ENCODE results near the gene ARHGAP42. TPM values are rescaled to one million over a fixed set of nuclear protein-coding genes. Genes with fewer than 3 reads are reported as not detected.

Gene ARHGAP42
- total and polyA plus RNA-seq, 10 of the 15 experiments (the other 5 are each of a cell fraction or from before 2014, with no cell fraction given): 1.8 to 6.3 (median 3.2) TPM

DNA sequence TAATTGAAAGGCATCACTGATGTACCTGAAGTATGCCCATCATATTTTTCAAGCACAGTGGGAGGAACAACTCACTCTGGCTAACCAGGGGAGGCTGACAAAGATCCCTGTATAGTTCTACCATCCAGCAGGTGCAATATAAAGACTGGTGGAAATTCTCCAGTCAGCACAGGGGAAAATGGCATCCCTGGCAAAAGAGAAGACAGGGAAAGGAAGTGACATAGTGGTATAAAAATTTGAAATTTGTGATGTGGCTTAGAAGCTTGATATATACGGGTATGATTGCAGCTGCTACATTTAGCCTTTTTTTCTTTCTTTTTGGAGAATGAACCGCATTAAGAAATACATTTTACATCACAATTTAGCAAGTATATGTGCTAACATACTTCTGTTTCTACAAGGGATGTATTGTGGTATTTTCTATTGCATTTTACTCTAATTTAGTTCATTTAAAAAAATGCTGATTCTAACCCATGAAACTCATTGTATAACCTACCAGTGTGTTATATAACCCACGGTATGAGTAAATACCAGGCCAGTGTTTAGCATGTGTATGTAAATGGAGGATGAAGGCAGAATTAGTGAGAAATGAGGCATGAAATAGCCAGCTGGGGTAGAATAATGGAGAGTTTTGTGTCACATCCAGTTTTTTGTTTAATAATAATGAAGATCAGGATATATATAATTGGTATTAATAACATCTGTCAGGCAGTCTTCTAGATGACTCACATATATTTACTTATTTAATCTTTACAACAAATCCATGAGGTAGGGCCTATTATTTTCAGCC is 186.1 kb downstream of the ARHGAP42 start (continued):
- TF ChIP-seq, protein P1, sequence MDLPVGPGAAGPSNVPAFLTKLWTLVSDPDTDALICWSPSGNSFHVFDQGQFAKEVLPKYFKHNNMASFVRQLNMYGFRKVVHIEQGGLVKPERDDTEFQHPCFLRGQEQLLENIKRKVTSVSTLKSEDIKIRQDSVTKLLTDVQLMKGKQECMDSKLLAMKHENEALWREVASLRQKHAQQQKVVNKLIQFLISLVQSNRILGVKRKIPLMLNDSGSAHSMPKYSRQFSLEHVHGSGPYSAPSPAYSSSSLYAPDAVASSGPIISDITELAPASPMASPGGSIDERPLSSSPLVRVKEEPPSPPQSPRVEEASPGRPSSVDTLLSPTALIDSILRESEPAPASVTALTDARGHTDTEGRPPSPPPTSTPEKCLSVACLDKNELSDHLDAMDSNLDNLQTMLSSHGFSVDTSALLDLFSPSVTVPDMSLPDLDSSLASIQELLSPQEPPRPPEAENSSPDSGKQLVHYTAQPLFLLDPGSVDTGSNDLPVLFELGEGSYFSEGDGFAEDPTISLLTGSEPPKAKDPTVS (IDR thresholded peaks at IDR 0.05; ENCODE audit: low read depth, low read length): no peak
- no peak for TF ChIP-seq TARDBP (IDR thresholded peaks at IDR 0.05; ENCODE audit: borderline replicate concordance)
- TF ChIP-seq, protein P2, sequence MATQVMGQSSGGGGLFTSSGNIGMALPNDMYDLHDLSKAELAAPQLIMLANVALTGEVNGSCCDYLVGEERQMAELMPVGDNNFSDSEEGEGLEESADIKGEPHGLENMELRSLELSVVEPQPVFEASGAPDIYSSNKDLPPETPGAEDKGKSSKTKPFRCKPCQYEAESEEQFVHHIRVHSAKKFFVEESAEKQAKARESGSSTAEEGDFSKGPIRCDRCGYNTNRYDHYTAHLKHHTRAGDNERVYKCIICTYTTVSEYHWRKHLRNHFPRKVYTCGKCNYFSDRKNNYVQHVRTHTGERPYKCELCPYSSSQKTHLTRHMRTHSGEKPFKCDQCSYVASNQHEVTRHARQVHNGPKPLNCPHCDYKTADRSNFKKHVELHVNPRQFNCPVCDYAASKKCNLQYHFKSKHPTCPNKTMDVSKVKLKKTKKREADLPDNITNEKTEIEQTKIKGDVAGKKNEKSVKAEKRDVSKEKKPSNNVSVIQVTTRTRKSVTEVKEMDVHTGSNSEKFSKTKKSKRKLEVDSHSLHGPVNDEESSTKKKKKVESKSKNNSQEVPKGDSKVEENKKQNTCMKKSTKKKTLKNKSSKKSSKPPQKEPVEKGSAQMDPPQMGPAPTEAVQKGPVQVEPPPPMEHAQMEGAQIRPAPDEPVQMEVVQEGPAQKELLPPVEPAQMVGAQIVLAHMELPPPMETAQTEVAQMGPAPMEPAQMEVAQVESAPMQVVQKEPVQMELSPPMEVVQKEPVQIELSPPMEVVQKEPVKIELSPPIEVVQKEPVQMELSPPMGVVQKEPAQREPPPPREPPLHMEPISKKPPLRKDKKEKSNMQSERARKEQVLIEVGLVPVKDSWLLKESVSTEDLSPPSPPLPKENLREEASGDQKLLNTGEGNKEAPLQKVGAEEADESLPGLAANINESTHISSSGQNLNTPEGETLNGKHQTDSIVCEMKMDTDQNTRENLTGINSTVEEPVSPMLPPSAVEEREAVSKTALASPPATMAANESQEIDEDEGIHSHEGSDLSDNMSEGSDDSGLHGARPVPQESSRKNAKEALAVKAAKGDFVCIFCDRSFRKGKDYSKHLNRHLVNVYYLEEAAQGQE (IDR thresholded peaks at IDR 0.05; ENCODE audit: low read depth, low read length): no peak
- TF ChIP-seq JUND (IDR thresholded peaks at IDR 0.05; ENCODE audit: low read depth, low read length): no peak
- TF ChIP-seq KDM1A (IDR thresholded peaks at IDR 0.05; ENCODE audit: borderline replicate concordance): no peak

DNA sequence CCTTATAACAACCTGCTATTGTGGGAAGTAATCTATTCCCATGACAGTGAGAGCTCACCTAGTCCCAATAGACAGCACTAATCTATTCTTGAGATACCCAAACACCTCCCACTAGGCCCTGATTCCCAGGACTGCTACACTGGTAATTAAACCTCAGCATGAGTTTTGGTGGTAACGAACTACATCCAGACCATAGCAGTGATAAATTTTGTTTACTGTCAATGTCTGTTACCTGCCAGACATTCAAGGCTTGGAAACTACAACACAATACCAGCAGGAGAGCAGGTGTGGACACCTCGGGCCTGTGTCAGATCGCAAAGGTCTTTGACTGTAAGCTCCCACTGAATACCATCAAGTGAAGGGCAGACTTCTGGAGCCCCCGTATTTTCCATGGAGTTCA is 187.1 kb downstream of the ARHGAP42 start:
- Histone ChIP-seq H3K36me3 (ENCODE audit: control insufficient read depth in 2 of 2, insufficient read depth in 2 of 2, low read length in 1 of 2) (no peaks in the 10 kb centered on the region), H3K4me2 (ENCODE audit: control insufficient read depth, insufficient read depth) (no peak overlapping the region), H3K4me3 (no peak overlapping the region), H3K9me3 (replicated peaks; ENCODE audit: control insufficient read depth, insufficient read depth, low read length) (no peaks in the 10 kb centered on the region), H4K20me1 (ENCODE audit: control insufficient read depth, insufficient read depth) (no peaks in the 10 kb centered on the region), H3K79me2 (ENCODE audit: control insufficient read depth, insufficient read depth, low read length) (no peaks in the 10 kb centered on the region), H3K27me3 (replicated peaks in 1 of 2; ENCODE audit: control insufficient read depth in 2 of 2, insufficient read depth in 2 of 2, low read length in 1 of 2) (no peaks in the 10 kb centered on the region), H3K27ac (ENCODE audit: control insufficient read depth, insufficient read depth) (no peak overlapping the region), H3K9ac (ENCODE audit: control insufficient read depth, insufficient read depth, low read length) (no peak overlapping the region), H2AFZ (ENCODE audit: control insufficient read depth, low read depth, low read length) (no peak overlapping the region), H3K4me1 (ENCODE audit: control insufficient read depth, insufficient read depth, low read length) (no peaks in the 10 kb centered on the region)
- CTCF ChIA-PET: no interaction called here
- FAIRE-seq: no peak
- no peak for ATAC-seq
- BruUV-seq (replicated peaks): no TSS peak
- RAD21 ChIA-PET (ENCODE audit: unreplicated experiment): no interaction called here
- intact Hi-C loops (cut with micrococcal nuclease; ENCODE audit: unreplicated experiment): no loop called here
- in situ Hi-C loops (cut with MboI): no loop called here
- POLR2A ChIA-PET: no interaction called here
- 91% methylated on average over 4 of the region's 4 CpGs for WGBS (ENCODE audit: insufficient coverage, insufficient replicate concordance, low lambda C conversion rate, missing lambda C conversion rate)
- SMC1A ChIA-PET (ENCODE audit: uncharacterized antibody, unreplicated experiment): no interaction called here
- no peak for DNase-seq (ENCODE audit: low read depth, low spot score)
- TF ChIP-seq KAT2A (conservative IDR thresholded peaks at IDR 0.05; ENCODE audit: control insufficient read depth, low read depth, low read length) (no peak), NR2C2 (IDR thresholded peaks at IDR 0.05; ENCODE audit: borderline replicate concordance, control insufficient read depth, insufficient read length, low read depth) (no peak), HDAC2 (IDR thresholded peaks at IDR 0.05) (no peak)
- TF ChIP-seq, protein P3, sequence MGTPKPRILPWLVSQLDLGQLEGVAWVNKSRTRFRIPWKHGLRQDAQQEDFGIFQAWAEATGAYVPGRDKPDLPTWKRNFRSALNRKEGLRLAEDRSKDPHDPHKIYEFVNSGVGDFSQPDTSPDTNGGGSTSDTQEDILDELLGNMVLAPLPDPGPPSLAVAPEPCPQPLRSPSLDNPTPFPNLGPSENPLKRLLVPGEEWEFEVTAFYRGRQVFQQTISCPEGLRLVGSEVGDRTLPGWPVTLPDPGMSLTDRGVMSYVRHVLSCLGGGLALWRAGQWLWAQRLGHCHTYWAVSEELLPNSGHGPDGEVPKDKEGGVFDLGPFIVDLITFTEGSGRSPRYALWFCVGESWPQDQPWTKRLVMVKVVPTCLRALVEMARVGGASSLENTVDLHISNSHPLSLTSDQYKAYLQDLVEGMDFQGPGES (IDR thresholded peaks at IDR 0.05): no peak
- TF ChIP-seq, protein P4, sequence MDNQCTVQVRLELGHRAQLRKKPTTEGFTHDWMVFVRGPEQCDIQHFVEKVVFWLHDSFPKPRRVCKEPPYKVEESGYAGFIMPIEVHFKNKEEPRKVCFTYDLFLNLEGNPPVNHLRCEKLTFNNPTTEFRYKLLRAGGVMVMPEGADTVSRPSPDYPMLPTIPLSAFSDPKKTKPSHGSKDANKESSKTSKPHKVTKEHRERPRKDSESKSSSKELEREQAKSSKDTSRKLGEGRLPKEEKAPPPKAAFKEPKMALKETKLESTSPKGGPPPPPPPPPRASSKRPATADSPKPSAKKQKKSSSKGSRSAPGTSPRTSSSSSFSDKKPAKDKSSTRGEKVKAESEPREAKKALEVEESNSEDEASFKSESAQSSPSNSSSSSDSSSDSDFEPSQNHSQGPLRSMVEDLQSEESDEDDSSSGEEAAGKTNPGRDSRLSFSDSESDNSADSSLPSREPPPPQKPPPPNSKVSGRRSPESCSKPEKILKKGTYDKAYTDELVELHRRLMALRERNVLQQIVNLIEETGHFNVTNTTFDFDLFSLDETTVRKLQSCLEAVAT (IDR thresholded peaks at IDR 0.05): no peak

Measured in GM12878 (cell line).